ENCODE results near the gene CUTA.
"Not testable (repeated sequence)": the region's sequence is repeated elsewhere in the genome, so short reads cannot be mapped to it uniquely, and the experiment has no call there.

Gene CUTA

GRCh38 chr6:33407132-33407718 lies 10.7 kb downstream of the CUTA start:
- DNase-seq (ENCODE audit: low read depth in 1 of 2, low spot score in 1 of 2), result no peak

- no peak for DNase-seq (ENCODE audit: low read depth in 1 of 2, low spot score in 1 of 2)
Observed at GRCh38 chr6:33406126-33406525, 11.8 kb downstream of the CUTA start.

- no peak for DNase-seq (ENCODE audit: low read depth in 1 of 2, low spot score in 1 of 2)
Observed at GRCh38 chr6:33405386-33405940, 12.4 kb downstream of the CUTA start.

GRCh38 chr6:33404884-33405283 lies 13.0 kb downstream of the CUTA start:
- DNase-seq (ENCODE audit: low read depth in 1 of 2, low spot score in 1 of 2), result no peak

- not testable (repeated sequence) for DNase-seq (ENCODE audit: low read depth in 1 of 2, low spot score in 1 of 2)
Observed at GRCh38 chr6:33399881-33400280, 18.0 kb downstream of the CUTA start.

GRCh38 chr6:33398601-33399000 lies 19.3 kb downstream of the CUTA start:
- not testable (repeated sequence) for DNase-seq (ENCODE audit: low read depth in 1 of 2, low spot score in 1 of 2)

GRCh38 chr6:33397541-33397940 lies 20.4 kb downstream of the CUTA start:
- DNase-seq (ENCODE audit: low read depth in 1 of 2, low spot score in 1 of 2), result no peak

- DNase-seq (ENCODE audit: low read depth in 1 of 2, low spot score in 1 of 2), result no peak
Observed at GRCh38 chr6:33392979-33393378, 24.9 kb downstream of the CUTA start.

GRCh38 chr6:33392595-33392948 lies 25.3 kb downstream of the CUTA start:
- DNase-seq (ENCODE audit: low read depth in 1 of 2, low spot score in 1 of 2), result no peak

GRCh38 chr6:33391922-33392594 lies 25.8 kb downstream of the CUTA start:
- DNase-seq (ENCODE audit: low read depth in 1 of 2, low spot score in 1 of 2), result no peak

GRCh38 chr6:33391278-33391921 lies 26.5 kb downstream of the CUTA start, which contains the start of gene KIFC1:
TSS of gene KIFC1 (plus strand) at chr6:33391823. CDS start at chr6:33391986, 163 bp downstream.
- DNase-seq (ENCODE audit: low read depth in 1 of 2, low spot score in 1 of 2), result peak; percentile 93 to 97

- DNase-seq (ENCODE audit: low read depth in 1 of 2, low spot score in 1 of 2), result no peak
Observed at GRCh38 chr6:33390767-33391277, 27.1 kb downstream of the CUTA start.

GRCh38 chr6:33390173-33390572 lies 27.7 kb downstream of the CUTA start:
- DNase-seq (ENCODE audit: low read depth in 1 of 2, low spot score in 1 of 2), result no peak

GRCh38 chr6:33384581-33385020 lies 33.3 kb downstream of the CUTA start:
- no peak for DNase-seq (ENCODE audit: low read depth in 1 of 2, low spot score in 1 of 2)

- DNase-seq (ENCODE audit: low read depth in 1 of 2, low spot score in 1 of 2), result no peak
Observed at GRCh38 chr6:33383427-33384185, 34.3 kb downstream of the CUTA start.

GRCh38 chr6:33380272-33380981 lies 37.5 kb downstream of the CUTA start:
- DNase-seq (ENCODE audit: low read depth in 1 of 2, low spot score in 1 of 2), result no peak

- DNase-seq (ENCODE audit: low read depth in 1 of 2, low spot score in 1 of 2), result not testable (repeated sequence)
Observed at GRCh38 chr6:33379184-33379583, 38.7 kb downstream of the CUTA start.

GRCh38 chr6:33377171-33377570 lies 40.7 kb downstream of the CUTA start:
- no peak for DNase-seq (ENCODE audit: low read depth in 1 of 2, low spot score in 1 of 2)

- DNase-seq (ENCODE audit: low read depth in 1 of 2, low spot score in 1 of 2), result no peak
Observed at GRCh38 chr6:33375143-33375671, 42.7 kb downstream of the CUTA start.

All from stimulated activated CD4-positive, alpha-beta T cell treated with anti-CD3 and anti-CD28 coated beads, Interleukin-15, amount 100 ng/mL, for 1 hour (primary cell).